MM.1S (cell line): ENCODE data around the gene ATP5F1E.

ENCODE experiments used
- DNase-seq: peaks from one replicate; pipeline ENCODE4 v3.0.0-alpha.2; 2015
- H2AFZ ChIP-seq: fragments of 300-600 bp; sonication (generic); 2 replicates; pipeline ENCODE4 v1.6.0; 2016; ENCODE audit warnings: antibody characterized with exemption, low read length
- H3F3A ChIP-seq: fragments of 300-600 bp; sonication (generic); 2 replicates; pipeline ENCODE4 v1.6.1; 2016; ENCODE audit warnings: mild to moderate bottlenecking, antibody characterized with exemption, low read length, moderate library complexity, mixed read lengths; ENCODE audit not compliant: insufficient read depth
- H3K27ac ChIP-seq: fragments of 300-600 bp; sonication (generic); 2 replicates; pipeline ENCODE4 v1.5.1; 2016; ENCODE audit warnings: mild to moderate bottlenecking, low read length
- H3K27me3 ChIP-seq: fragments of 300-600 bp; sonication (generic); replicated peaks from 2 replicates; pipeline ENCODE4 v1.6.0; 2016; ENCODE audit warnings: low read length; ENCODE audit not compliant: insufficient read depth
- H3K36me3 ChIP-seq: fragments of 300-600 bp; sonication (generic); replicated peaks from 2 replicates; pipeline ENCODE4 v1.6.1; 2016; ENCODE audit warnings: mild to moderate bottlenecking, low read length, mixed read lengths; ENCODE audit not compliant: insufficient read depth
- H3K4me1 ChIP-seq: fragments of 300-600 bp; sonication (generic); 2 replicates; pipeline ENCODE4 v1.6.1; 2016; ENCODE audit warnings: low read length, mixed read lengths
- H3K4me2 ChIP-seq: fragments of 300-600 bp; sonication (generic); 2 replicates; pipeline ENCODE4 v1.6.0; 2016; ENCODE audit warnings: low read depth, low read length
- H3K4me3 ChIP-seq: fragments of 300-600 bp; sonication (generic); 2 replicates; pipeline ENCODE4 v1.5.1; 2016; ENCODE audit warnings: low read length, mixed read lengths
- H3K79me2 ChIP-seq: fragments of 300-600 bp; sonication (generic); 2 replicates; pipeline ENCODE4 v1.6.1; 2016; ENCODE audit warnings: mixed run types, low read length, mixed read lengths
- H3K9ac ChIP-seq: fragments of 300-600 bp; sonication (generic); 2 replicates; pipeline ENCODE4 v1.6.1; 2016; ENCODE audit warnings: low read length, mixed read lengths
- H3K9me2 ChIP-seq: fragments of 300-600 bp; sonication (generic); replicated peaks from 2 replicates; pipeline ENCODE4 v1.6.1; 2016; ENCODE audit warnings: mild to moderate bottlenecking, low read length, mixed read lengths; ENCODE audit not compliant: insufficient read depth
- H3K9me3 ChIP-seq: fragments of 300-600 bp; sonication (generic); replicated peaks from 2 replicates; pipeline ENCODE4 v1.6.1; 2016; ENCODE audit warnings: mild to moderate bottlenecking, low read length, mixed read lengths; ENCODE audit not compliant: insufficient read depth
- H4K20me1 ChIP-seq: fragments of 300-600 bp; sonication (generic); 2 replicates; pipeline ENCODE4 v1.6.1; 2016; ENCODE audit warnings: mild to moderate bottlenecking, low read length, moderate library complexity, mixed read lengths; ENCODE audit not compliant: insufficient read depth
- CTCF ChIP-seq: fragments of 300-600 bp; sonication (generic); IDR thresholded peaks from 2 replicates; pipeline ENCODE4 v1.5.1; 2016; ENCODE audit warnings: antibody characterized with exemption, low read length, mixed read lengths
- EZH2 ChIP-seq: fragments of 300-600 bp; sonication (generic); optimal IDR thresholded peaks from 2 replicates; pipeline ENCODE3; 2017; ENCODE audit warnings: low read depth, mild to moderate bottlenecking, antibody characterized with exemption, low read length, mixed read lengths
- EZH2phosphoT487 ChIP-seq: fragments of 300-600 bp; sonication (generic); IDR thresholded peaks from 2 replicates; pipeline ENCODE4 v1.6.1; 2018; ENCODE audit warnings: antibody characterized with exemption, low read length

The ATP5F1E gene

GRCh38 chr20:59050437-59050836, 18.3 kb upstream of the ATP5F1E start:
- DNase-seq = no peak
- Histone ChIP-seq H4K20me1 (no peaks in the 10 kb centered on the region), H3K4me2 (no peak overlapping the region), H3K27me3 (0 out of 2 replicates have a peak, but pooled peaks cover 2% of the 10 kb centered on the region), H3K9ac (no peak overlapping the region), H3F3A (no peaks in the 10 kb centered on the region), H2AFZ (no peak overlapping the region), H3K36me3 (no peaks in the 10 kb centered on the region), H3K4me3 (no peak overlapping the region), H3K9me3 (no peaks in the 10 kb centered on the region), H3K4me1 (no peaks in the 10 kb centered on the region), H3K79me2 (no peaks in the 10 kb centered on the region), H3K27ac (no peak overlapping the region), H3K9me2 (no peaks in the 10 kb centered on the region)
- TF ChIP-seq EZH2 (no peak), CTCF (no peak)

GRCh38 chr20:59048681-59049030, 16.5 kb upstream of the ATP5F1E start:
- H3K27me3 ChIP-seq = no peaks in the 10 kb centered on the region
- H3K79me2 ChIP-seq = no peaks in the 10 kb centered on the region
- H4K20me1 ChIP-seq = no peaks in the 10 kb centered on the region
- no peak overlapping the region for H3K27ac ChIP-seq
- no peaks in the 10 kb centered on the region for H3F3A ChIP-seq
- no peak for DNase-seq
- H3K4me1 ChIP-seq = no peaks in the 10 kb centered on the region
- H3K4me3 ChIP-seq = no peak overlapping the region
- H3K9me3 ChIP-seq = no peaks in the 10 kb centered on the region
- no peaks in the 10 kb centered on the region for H3K9me2 ChIP-seq
- no peak overlapping the region for H2AFZ ChIP-seq
- H3K4me2 ChIP-seq = no peak overlapping the region
- TF ChIP-seq EZH2 (no peak), CTCF (no peak), EZH2phosphoT487 (no peak)
- H3K9ac ChIP-seq = no peak overlapping the region
- no peaks in the 10 kb centered on the region for H3K36me3 ChIP-seq

- H3F3A ChIP-seq = no peaks in the 10 kb centered on the region
- no peak overlapping the region for H2AFZ ChIP-seq
- no peak overlapping the region for H3K4me2 ChIP-seq
- H4K20me1 ChIP-seq = no peaks in the 10 kb centered on the region
- no peak for DNase-seq
- no peak overlapping the region for H3K27ac ChIP-seq
- no peaks in the 10 kb centered on the region for H3K36me3 ChIP-seq
- H3K4me3 ChIP-seq = no peak overlapping the region
- no peaks in the 10 kb centered on the region for H3K79me2 ChIP-seq
- no peaks in the 10 kb centered on the region for H3K9me2 ChIP-seq
- TF ChIP-seq EZH2 = no peak
- no peak for TF ChIP-seq CTCF
- TF ChIP-seq EZH2phosphoT487 = no peak
- H3K4me1 ChIP-seq = peaks cover 5% of the 10 kb centered on the region
- H3K9ac ChIP-seq = no peak overlapping the region
- no peaks in the 10 kb centered on the region for H3K27me3 ChIP-seq
- no peaks in the 10 kb centered on the region for H3K9me3 ChIP-seq
Measured at GRCh38 chr20:59047938-59048680, 16.0 kb upstream of the ATP5F1E start.
